GM21825 (cell line): ENCODE results near the gene KLHL8.

Experiments used
- ATAC-seq: cut with Tn5 transposase; IDR thresholded peaks from one replicate; pipeline ENCODE4 v1.9.1; 2021; ENCODE audit warnings: mild to moderate bottlenecking, moderate library complexity; ENCODE audit not compliant: unreplicated experiment

The KLHL8 gene

GRCh38 chr4:87220094-87220822, at the start of gene KLHL8:
Gene KLHL8, minus strand, starts transcription at chr4:87220618. Its CDS starts 25,079 bp downstream, at chr4:87195539.
- peak; percentile 95 for ATAC-seq

- no peak for ATAC-seq
Observed at GRCh38 chr4:87270144-87270543, 49.7 kb upstream of the KLHL8 start.

- no peak for ATAC-seq
Observed at GRCh38 chr4:87268411-87268810, 48.0 kb upstream of the KLHL8 start.

GRCh38 chr4:87266986-87267385, 46.6 kb upstream of the KLHL8 start:
- no peak for ATAC-seq

GRCh38 chr4:87262886-87263285, 42.5 kb upstream of the KLHL8 start:
- ATAC-seq, result no peak

- ATAC-seq, result no peak
Observed at GRCh38 chr4:87260477-87260876, 40.1 kb upstream of the KLHL8 start.

GRCh38 chr4:87258677-87259076, 38.3 kb upstream of the KLHL8 start:
- no peak for ATAC-seq

GRCh38 chr4:87257523-87257922, 37.1 kb upstream of the KLHL8 start:
- ATAC-seq, result no peak

- no peak for ATAC-seq
Observed at GRCh38 chr4:87255755-87256154, 35.3 kb upstream of the KLHL8 start.

- ATAC-seq, result no peak
Observed at GRCh38 chr4:87251106-87251505, 30.7 kb upstream of the KLHL8 start.

- ATAC-seq, result no peak
Observed at GRCh38 chr4:87250294-87250693, 29.9 kb upstream of the KLHL8 start.

- no peak for ATAC-seq
Observed at GRCh38 chr4:87249332-87250019, 29.1 kb upstream of the KLHL8 start.

GRCh38 chr4:87243426-87244053, 23.1 kb upstream of the KLHL8 start:
- ATAC-seq, result no peak

GRCh38 chr4:87241336-87241735, 20.9 kb upstream of the KLHL8 start:
- ATAC-seq, result no peak

GRCh38 chr4:87240341-87240740, 19.9 kb upstream of the KLHL8 start:
- no peak for ATAC-seq

- no peak for ATAC-seq
Observed at GRCh38 chr4:87239821-87240220, 19.4 kb upstream of the KLHL8 start.

- ATAC-seq, result no peak
Observed at GRCh38 chr4:87239194-87239593, 18.8 kb upstream of the KLHL8 start.

GRCh38 chr4:87236861-87237260, 16.4 kb upstream of the KLHL8 start:
- no peak for ATAC-seq

GRCh38 chr4:87235020-87235671, 14.7 kb upstream of the KLHL8 start:
- no peak for ATAC-seq

- no peak for ATAC-seq
Observed at GRCh38 chr4:87232216-87232615, 11.8 kb upstream of the KLHL8 start.

- no peak for ATAC-seq
Observed at GRCh38 chr4:87230806-87231205, 10.4 kb upstream of the KLHL8 start.

- ATAC-seq, result no peak
Observed at GRCh38 chr4:87229979-87230378, 9.6 kb upstream of the KLHL8 start.
